ENCODE measurements around the gene ARMS2.

The ARMS2 gene

DNA sequence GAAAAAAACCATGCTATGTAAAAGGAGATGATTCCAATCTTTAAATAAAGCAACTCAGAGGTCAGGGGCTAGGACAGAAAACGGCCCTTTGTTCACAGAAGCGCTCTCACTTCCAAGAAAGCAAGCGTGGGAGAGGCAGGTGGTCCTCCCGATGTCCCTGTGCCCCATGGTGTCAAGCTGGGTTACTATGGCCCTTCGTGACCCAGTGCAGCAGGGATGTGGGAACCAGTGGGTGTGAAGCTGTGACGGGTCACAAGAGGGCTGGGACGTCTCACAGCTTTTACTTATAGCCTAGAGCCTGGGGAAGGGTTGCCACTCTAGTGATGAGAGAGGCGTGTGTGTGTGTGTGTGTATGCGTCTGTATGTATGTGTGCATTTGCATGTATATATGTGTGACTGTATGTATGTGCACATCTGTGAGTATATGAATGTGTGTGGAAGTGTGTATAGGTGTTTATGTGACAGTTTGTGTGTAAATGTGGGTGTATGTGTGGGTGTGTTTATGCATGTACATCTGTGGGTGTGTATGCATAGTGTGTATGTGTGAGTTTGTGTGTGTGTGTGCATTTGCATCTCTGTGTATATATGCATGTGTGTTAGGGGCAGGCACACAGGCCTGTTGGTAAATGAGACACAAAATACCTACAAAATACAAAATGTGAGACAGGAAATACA, 32.1 kb downstream of the ARMS2 start:
- H3K9me3 ChIP-seq (ENCODE audit: insufficient read depth, low read depth, low read length), result peaks cover 3% of the 10 kb centered on the region; the same call in 1 of the 2 replicates
- H3K9ac ChIP-seq (ENCODE audit: low read depth, low read length), result no peak overlapping the region
- no peaks in the 10 kb centered on the region for H3K27me3 ChIP-seq (ENCODE audit: insufficient read depth, low read length)
- H3K4me1 ChIP-seq (ENCODE audit: insufficient read depth, low read length), result no peaks in the 10 kb centered on the region; the same call in 1 of the 2 replicates
- 90% methylated on average over 9 of the region's 9 CpGs for WGBS
- H3K4me3 ChIP-seq (ENCODE audit: low read length), result no peak overlapping the region
- H3K36me3 ChIP-seq (ENCODE audit: insufficient read depth, low read length), result no peaks in the 10 kb centered on the region
- H3K27ac ChIP-seq (ENCODE audit: low read depth, low read length), result no peak overlapping the region

DNA sequence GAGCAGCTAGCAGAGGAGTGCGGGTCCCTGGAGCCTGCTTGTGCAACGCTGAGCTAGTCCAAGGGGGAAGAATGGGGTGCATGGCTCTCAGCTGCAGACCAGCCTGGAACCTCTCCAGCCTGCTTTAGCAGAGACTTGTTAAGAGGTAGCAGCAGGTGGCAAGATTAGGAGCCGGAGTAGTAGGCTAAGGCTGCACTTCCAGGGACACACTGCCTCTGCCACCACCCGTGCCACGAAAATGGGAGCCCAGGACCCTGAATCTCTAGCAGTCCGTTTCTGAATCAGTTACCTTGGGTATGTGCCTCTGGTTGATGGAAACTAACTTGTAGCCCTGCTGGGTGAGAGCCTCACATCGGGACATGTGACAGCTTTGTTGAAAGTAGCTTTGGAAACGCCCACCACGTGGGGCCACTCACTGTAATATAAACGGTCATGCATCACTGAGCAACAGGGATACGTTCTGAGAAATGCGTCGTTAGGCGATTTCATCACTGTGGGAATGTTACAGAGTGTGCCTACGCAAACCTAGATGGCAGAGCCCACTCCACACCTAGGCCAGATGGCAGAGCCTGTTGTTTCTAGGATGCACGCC, 32.8 kb downstream of the ARMS2 start:
- no peaks in the 10 kb centered on the region for H3K9me3 ChIP-seq (ENCODE audit: insufficient read depth, low read depth, low read length)
- H3K27me3 ChIP-seq (ENCODE audit: insufficient read depth, low read length), result no peaks in the 10 kb centered on the region
- WGBS, result 86% methylated on average over 16 of the region's 16 CpGs
- H3K4me1 ChIP-seq (ENCODE audit: insufficient read depth, low read length), result peaks cover 3% of the 10 kb centered on the region; the same call in 1 of the 2 replicates
- no peaks in the 10 kb centered on the region for H3K36me3 ChIP-seq (ENCODE audit: insufficient read depth, low read length)
- H3K9ac ChIP-seq (ENCODE audit: low read depth, low read length), result no peak overlapping the region
- no peak overlapping the region for H3K4me3 ChIP-seq (ENCODE audit: low read length)
- no peak overlapping the region for H3K27ac ChIP-seq (ENCODE audit: low read depth, low read length)

DNA sequence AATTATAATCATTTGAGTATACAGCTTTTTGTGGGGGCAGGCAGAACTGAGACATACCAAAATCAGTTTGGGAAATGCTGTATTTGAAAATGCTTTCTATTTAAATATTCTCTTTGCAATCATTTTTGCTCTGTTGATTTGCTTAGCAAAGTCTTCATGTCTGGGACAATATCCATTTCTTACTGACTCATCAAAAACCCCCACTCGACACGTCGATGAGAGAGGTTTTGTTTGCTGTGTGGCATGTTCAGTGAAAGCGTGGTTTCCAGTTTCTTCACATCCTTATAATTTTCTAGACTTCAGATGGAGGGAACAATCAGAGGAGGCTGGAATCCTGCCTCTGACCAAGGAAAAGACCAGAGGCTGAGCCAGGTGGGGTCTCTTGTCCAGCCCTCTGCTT, 35.8 kb downstream of the ARMS2 start:
- WGBS, result no CpG with 5 or more reads among the region's 4 CpGs
- no peaks in the 10 kb centered on the region for H3K9me3 ChIP-seq (ENCODE audit: insufficient read depth, low read depth, low read length)
- no peak overlapping the region for H3K27ac ChIP-seq (ENCODE audit: low read depth, low read length)
- H3K4me3 ChIP-seq (ENCODE audit: low read length), result no peak overlapping the region
- no peaks in the 10 kb centered on the region for H3K27me3 ChIP-seq (ENCODE audit: insufficient read depth, low read length)
- H3K4me1 ChIP-seq (ENCODE audit: insufficient read depth, low read length), result peaks cover 7% of the 10 kb centered on the region; the same call in 1 of the 2 replicates
- H3K9ac ChIP-seq (ENCODE audit: low read depth, low read length), result no peak overlapping the region
- no peaks in the 10 kb centered on the region for H3K36me3 ChIP-seq (ENCODE audit: insufficient read depth, low read length)

DNA sequence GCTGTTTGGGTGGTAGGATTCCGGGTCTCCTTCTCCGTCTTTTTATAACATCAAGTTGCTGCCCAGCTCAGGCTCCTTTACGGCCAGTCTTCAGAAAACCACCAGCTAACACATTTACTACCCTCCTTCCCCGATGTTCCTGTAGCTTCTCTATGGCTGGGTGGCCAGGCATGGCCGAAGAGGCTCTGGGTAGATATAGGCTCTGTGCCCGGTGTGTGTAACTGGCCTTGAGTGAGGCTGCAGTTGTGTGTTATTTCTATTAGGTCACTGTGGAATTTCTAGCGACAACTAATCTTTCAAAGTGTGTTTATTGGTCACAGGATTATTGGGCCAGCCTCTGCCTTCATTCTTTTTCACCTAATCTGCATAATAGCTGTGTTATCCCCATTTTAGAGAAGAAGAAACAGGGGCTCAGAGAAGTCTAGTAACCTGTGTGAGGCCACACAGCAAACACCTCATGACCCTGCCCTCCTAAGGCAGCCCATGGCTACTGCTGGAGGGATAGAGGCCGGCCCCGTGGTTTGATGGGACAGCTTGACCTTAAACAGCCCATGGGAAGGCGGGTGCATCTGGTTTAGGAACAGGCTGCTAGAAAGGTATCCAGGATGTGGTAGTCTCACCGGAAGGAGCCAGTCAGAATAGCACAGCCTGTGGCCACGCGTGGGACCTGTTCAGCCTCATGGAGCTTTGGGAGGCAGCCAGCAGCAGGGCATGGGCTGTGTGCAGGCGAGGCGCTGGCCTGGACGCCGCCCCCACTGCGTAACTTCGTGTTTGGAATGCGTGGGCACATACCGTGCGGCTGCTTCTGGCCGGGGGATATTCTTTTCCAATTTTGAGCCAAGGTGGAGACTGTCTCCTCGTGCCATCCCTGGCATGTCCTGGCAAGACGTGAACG, 36.6 kb downstream of the ARMS2 start:
- no peak overlapping the region for H3K9ac ChIP-seq (ENCODE audit: low read depth, low read length)
- H3K4me3 ChIP-seq (ENCODE audit: low read length), result no peak overlapping the region
- no peaks in the 10 kb centered on the region for H3K36me3 ChIP-seq (ENCODE audit: insufficient read depth, low read length)
- H3K27me3 ChIP-seq (ENCODE audit: insufficient read depth, low read length), result no peaks in the 10 kb centered on the region
- H3K27ac ChIP-seq (ENCODE audit: low read depth, low read length), result no peak overlapping the region
- WGBS, result 94% methylated on average over 26 of the region's 26 CpGs
- no peaks in the 10 kb centered on the region for H3K9me3 ChIP-seq (ENCODE audit: insufficient read depth, low read depth, low read length)
- H3K4me1 ChIP-seq (ENCODE audit: insufficient read depth, low read length), result peaks cover 12% of the 10 kb centered on the region; the same call in 1 of the 2 replicates

DNA sequence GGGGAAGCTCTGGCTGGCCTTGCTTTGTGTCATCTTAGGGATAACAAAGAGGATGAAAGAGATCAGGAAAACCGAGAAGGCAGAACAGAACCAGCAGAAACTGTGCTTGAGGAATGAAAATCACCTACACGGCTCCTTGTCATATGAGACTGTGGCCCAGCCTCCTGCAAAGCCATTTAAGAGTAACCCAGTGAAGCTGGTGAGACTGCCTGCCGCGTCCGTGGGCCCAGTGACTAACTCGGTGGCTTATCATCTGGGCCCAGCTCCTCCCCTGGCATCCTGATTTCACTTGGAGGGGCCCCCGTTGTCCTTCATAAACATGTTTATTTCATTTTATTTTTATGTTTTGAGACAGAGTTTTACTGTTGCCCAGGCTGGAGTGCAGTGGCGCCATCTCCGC, 37.6 kb downstream of the ARMS2 start:
- no peaks in the 10 kb centered on the region for H3K27me3 ChIP-seq (ENCODE audit: insufficient read depth, low read length)
- H3K27ac ChIP-seq (ENCODE audit: low read depth, low read length), result no peak overlapping the region
- no peaks in the 10 kb centered on the region for H3K9me3 ChIP-seq (ENCODE audit: insufficient read depth, low read depth, low read length)
- WGBS, result 87% methylated on average over 8 of the region's 9 CpGs
- no peak overlapping the region for H3K9ac ChIP-seq (ENCODE audit: low read depth, low read length)
- H3K4me3 ChIP-seq (ENCODE audit: low read length), result no peak overlapping the region
- peaks cover 12% of the 10 kb centered on the region; the same call in 1 of the 2 replicates for H3K4me1 ChIP-seq (ENCODE audit: insufficient read depth, low read length)
- H3K36me3 ChIP-seq (ENCODE audit: insufficient read depth, low read length), result no peaks in the 10 kb centered on the region

DNA sequence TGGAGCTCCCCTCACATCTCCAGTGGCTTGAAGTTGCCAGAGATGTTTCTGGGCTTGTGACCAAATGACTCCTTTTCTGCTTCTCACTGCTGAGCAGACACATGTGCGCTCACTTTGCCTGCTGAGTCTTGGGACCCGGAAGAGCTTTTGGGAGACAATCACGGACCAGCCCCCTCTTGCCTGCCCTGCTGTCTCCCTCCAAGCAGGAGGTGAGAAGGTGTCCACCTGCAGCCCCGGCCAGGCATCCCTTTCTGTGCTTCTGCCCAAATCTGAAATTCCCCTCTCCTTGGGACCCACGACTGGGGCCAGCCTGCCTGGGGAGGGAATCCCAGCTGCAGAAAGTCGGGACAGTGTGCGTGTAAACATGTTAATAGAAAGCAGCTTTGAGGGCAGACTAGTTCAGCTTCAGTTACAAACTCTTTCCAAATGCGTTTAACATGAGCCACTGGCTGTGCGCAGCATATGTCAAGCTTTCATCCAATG, 38.6 kb downstream of the ARMS2 start:
- 91% methylated on average over 9 of the region's 9 CpGs for WGBS
- no peak overlapping the region for H3K9ac ChIP-seq (ENCODE audit: low read depth, low read length)
- H3K4me1 ChIP-seq (ENCODE audit: insufficient read depth, low read length), result peaks cover 12% of the 10 kb centered on the region; the same call in 1 of the 2 replicates
- H3K36me3 ChIP-seq (ENCODE audit: insufficient read depth, low read length), result no peaks in the 10 kb centered on the region
- no peaks in the 10 kb centered on the region for H3K9me3 ChIP-seq (ENCODE audit: insufficient read depth, low read depth, low read length)
- H3K27me3 ChIP-seq (ENCODE audit: insufficient read depth, low read length), result no peaks in the 10 kb centered on the region
- no peak overlapping the region for H3K4me3 ChIP-seq (ENCODE audit: low read length)
- no peak overlapping the region for H3K27ac ChIP-seq (ENCODE audit: low read depth, low read length)

DNA sequence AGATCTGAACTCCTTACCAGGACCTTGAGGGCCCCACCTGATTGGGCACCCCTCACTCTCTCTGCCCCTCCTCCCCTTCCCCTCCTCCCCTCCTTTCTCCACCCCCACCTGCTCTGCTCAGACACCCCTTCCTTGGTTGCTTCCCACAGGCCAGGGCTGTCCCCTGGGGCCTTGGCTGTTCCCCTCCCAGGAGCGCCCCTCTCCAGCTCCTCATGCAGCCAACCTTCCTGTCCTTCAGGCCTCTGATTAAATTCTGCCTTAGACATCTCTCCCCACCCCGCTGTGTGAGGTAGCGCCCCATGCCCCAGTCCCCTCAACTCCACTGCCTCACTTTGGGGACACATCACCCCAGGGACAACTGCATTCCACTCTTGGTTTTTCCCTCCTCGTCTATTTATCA, 39.3 kb downstream of the ARMS2 start:
- H3K9ac ChIP-seq (ENCODE audit: low read depth, low read length), result no peak overlapping the region
- H3K27me3 ChIP-seq (ENCODE audit: insufficient read depth, low read length), result no peaks in the 10 kb centered on the region
- H3K4me3 ChIP-seq (ENCODE audit: low read length), result no peak overlapping the region
- no peak overlapping the region for H3K27ac ChIP-seq (ENCODE audit: low read depth, low read length)
- H3K4me1 ChIP-seq (ENCODE audit: insufficient read depth, low read length), result peaks cover 12% of the 10 kb centered on the region; the same call in 1 of the 2 replicates
- H3K36me3 ChIP-seq (ENCODE audit: insufficient read depth, low read length), result no peaks in the 10 kb centered on the region
- H3K9me3 ChIP-seq (ENCODE audit: insufficient read depth, low read depth, low read length), result no peaks in the 10 kb centered on the region
- WGBS, result 94% methylated on average over 4 of the region's 4 CpGs

DNA sequence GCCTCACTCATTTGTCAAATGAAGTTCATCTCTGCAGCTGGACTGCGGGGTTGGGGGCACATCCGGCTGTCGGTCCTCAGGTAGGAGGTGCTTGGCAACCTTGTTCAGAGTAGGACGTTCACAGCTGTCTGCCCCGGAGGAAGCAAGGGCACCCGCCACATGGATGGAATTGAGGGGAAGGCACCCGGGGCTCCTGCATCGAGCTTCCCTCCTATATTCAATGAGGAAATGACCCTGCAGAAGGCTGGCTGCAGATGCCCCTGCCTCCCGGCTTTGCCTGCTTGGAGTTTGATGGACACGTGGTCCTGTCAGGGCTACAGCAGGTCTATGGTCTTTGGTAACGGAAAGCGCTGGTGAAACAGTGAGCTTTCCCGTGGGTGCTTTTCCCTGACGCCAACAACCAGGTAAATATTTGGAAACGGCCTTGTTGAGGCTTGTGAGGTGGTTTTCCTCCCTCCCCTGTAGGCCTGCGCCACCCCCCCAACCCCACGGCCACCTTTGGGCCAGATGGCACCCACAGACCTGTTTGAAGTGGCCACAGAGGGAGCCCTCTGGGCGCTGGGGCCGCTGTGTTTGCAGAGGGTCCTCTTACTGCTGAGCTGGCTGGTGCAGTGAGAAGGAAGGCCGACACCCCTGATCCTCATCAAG, 39.8 kb downstream of the ARMS2 start:
- 91% methylated on average over 20 of the region's 20 CpGs for WGBS

DNA sequence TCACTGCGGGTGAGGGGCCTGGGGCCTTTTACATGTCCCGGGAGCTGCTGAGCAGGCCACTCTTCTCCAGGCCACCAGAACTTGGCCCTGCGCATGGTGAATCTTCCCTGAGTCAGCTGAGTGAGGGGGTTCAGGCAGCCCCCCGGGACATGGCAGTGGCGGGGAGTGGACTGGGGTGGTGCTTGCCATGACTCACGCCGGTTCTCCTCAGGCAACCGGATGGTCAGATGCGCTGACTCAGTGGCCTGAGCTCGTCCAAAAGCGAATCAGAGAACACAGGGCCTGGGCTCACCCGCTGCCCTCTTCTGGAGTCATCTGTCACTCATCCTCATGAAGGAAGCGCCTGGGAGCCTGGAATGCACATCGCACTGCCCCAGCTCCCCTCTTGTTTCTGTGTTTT, 40.4 kb downstream of the ARMS2 start:
- H3K36me3 ChIP-seq (ENCODE audit: insufficient read depth, low read length), result no peaks in the 10 kb centered on the region
- H3K9ac ChIP-seq (ENCODE audit: low read depth, low read length), result no peak overlapping the region
- peaks cover 12% of the 10 kb centered on the region; the same call in 1 of the 2 replicates for H3K4me1 ChIP-seq (ENCODE audit: insufficient read depth, low read length)
- no peak overlapping the region for H3K27ac ChIP-seq (ENCODE audit: low read depth, low read length)
- H3K4me3 ChIP-seq (ENCODE audit: low read length), result no peak overlapping the region
- no peaks in the 10 kb centered on the region for H3K27me3 ChIP-seq (ENCODE audit: insufficient read depth, low read length)
- no peaks in the 10 kb centered on the region for H3K9me3 ChIP-seq (ENCODE audit: insufficient read depth, low read depth, low read length)
- WGBS, result 89% methylated on average over 14 of the region's 14 CpGs

More for the DNA sequence above, 39.8 kb downstream of the ARMS2 start:
- no peak overlapping the region for H3K4me3 ChIP-seq (ENCODE audit: low read length)
- H3K36me3 ChIP-seq (ENCODE audit: insufficient read depth, low read length), result no peaks in the 10 kb centered on the region
- H3K27me3 ChIP-seq (ENCODE audit: insufficient read depth, low read length), result no peaks in the 10 kb centered on the region
- no peaks in the 10 kb centered on the region for H3K9me3 ChIP-seq (ENCODE audit: insufficient read depth, low read depth, low read length)
- H3K4me1 ChIP-seq (ENCODE audit: insufficient read depth, low read length), result peaks cover 12% of the 10 kb centered on the region; the same call in 1 of the 2 replicates
- no peak overlapping the region for H3K9ac ChIP-seq (ENCODE audit: low read depth, low read length)
- no peak overlapping the region for H3K27ac ChIP-seq (ENCODE audit: low read depth, low read length)

DNA sequence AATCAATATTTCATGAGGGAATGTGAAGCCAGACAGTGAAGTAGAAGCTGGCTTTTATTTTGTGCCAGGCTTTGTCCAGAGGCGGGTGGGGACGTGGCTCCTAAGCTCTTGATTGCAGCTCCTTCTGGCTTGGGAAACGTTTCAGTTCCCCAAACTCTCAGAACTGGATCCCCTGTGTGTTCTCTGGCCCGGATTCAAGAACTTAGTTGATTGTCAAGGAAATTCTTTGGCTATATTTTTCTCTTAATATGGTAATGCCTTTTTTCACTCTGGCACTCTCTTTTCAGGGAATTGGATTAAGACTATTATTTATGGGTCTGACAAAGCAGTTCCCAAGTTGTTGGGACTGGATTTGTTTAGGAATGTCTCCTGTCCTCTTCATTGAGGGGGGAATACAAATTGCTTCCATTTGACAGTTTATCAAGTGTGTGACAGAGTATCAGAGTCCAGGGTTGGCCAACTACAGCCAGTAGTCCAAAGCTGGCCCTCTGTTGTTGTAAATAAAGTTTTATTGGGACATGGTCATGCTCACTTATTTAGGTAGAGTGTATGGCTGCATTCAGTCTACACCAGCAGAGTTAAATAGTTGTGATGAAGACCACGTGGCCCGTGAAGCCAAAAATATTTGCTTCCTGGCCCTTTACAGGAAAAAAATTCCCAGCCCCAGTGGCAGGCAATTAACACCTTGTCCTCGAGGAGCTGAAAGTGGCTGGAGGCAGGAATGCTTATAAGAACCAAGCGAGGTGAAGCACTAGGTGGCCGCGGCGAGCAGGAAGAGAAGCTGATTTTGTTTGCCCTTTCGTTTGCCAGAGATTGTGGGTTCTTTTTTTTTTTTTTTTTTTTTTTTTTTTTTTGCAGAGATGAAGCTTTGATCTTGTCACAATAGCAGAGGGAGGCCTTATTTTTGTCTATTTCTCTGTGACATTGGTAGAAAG, 41.2 kb downstream of the ARMS2 start:
- WGBS, result 58% methylated on average over 12 of the region's 12 CpGs
- Histone ChIP-seq H3K9me3 (ENCODE audit: insufficient read depth, low read depth, low read length) (no peaks in the 10 kb centered on the region), H3K9ac (ENCODE audit: low read depth, low read length) (no peak overlapping the region), H3K36me3 (ENCODE audit: insufficient read depth, low read length) (no peaks in the 10 kb centered on the region), H3K27ac (ENCODE audit: low read depth, low read length) (no peak overlapping the region), H3K4me3 (ENCODE audit: low read length) (no peak overlapping the region), H3K4me1 (ENCODE audit: insufficient read depth, low read length) (peaks cover 12% of the 10 kb centered on the region; the same call in 1 of the 2 replicates), H3K27me3 (ENCODE audit: insufficient read depth, low read length) (no peaks in the 10 kb centered on the region)
